HG02943 (cell line): ENCODE results near the gene GABBR2.

Experiments used
- ATAC-seq: cut with Tn5 transposase; IDR thresholded peaks from one replicate; pipeline ENCODE4 v1.9.1; 2021; ENCODE audit warnings: mild to moderate bottlenecking, low read depth, moderate library complexity; ENCODE audit not compliant: unreplicated experiment

Gene GABBR2

DNA sequence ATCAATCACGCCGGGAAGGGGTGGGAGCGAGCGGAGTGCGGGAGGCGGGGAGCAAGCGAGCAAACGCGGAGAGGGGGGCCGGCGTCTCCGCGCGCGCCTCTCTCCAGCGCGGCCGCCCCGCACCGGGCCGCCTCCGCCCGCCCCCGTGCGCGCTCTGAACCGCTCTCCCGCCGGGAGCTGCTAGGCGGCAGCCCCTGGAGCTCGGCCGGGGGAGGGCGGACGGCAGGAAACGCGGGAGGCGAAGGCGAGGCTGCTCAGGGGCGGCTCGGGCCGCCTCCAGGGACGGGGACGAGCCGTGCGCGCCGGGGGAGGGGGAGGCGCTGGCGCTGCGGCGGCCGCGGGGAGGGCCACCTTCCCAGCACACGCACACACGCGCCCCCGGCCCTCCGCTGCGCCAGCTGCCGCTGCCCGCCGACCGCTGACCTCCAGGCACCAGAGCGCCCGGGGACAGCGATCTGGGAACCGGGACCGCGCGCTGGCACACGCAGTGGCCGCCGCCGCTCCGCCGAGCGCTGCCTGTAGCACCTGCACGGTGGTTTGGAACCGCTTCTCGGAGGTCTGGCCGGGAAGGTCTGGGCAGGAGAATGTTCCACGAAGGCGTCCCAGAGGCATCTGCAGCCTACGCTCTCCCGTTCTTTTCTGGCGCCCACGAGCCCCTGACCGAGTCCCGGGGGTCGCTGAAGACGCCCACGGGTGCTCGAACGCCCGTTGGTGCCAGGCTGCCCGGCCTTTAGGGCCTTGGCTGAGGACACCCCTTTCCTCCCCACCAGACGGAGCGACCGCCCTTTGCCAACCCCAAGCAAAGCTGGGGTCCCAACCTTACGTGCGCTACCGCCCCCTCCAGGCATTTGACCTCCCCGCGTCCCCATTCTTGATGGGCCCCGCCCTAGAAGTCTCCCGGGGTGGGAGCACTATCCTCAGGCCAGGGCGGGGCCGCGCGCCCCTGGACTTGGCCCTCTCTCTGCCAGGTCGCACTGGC, at the start of gene GABBR2:
GABBR2 (minus strand) TSS at position 3 of the 979 bp plus-strand sequence. CDS start 198 bp downstream, outside the sequence.
- ATAC-seq: no peak

DNA sequence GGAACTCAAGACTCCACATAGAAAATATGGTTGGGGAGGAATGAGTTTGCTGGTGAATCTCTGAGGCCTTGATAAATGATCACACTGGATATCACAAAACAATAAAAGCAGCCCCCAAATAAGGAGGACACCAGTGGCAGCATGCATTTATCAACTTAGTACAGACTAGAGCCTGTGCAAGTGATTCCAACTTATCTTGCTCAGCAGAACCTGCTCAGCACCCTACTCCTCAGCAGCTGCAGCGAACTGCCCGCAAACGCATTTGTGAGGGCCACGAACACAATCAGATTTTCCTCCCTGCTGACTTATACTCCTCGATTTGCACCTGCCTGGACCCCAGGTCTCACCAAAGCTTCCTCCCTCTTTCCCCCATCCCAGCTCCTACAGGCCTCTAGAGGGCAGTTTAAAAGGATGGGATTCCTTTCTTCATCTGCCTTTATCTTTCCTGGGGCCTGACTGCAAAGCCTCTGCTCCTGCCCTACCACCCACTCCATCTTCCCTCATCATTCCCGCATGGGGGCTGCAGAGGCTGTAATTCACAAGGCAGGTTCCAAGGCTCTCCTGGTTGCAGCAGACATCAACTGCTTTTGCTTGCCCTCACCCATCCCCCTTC, 46.4 kb upstream of the GABBR2 start:
- no peak for ATAC-seq

DNA sequence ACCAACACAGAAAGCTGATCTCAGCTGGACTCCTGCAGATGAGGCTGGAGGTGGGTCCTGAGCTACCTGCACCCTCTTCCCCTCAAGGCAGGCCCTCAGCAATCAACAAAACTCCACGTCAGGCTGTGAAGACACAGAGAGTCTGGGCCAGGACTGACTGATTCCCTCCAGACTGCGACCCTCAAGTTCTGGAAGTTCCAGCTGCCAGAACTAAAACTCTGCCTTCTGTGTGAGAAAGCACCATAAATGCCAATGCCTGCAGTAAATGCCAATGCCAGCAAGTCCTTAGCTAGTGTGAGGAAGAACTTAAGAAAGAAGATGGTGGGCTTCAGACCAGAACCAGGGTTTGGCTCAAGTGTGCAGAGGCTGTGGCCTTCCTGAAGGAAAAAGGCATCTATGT, 42.5 kb upstream of the GABBR2 start:
- ATAC-seq: no peak

DNA sequence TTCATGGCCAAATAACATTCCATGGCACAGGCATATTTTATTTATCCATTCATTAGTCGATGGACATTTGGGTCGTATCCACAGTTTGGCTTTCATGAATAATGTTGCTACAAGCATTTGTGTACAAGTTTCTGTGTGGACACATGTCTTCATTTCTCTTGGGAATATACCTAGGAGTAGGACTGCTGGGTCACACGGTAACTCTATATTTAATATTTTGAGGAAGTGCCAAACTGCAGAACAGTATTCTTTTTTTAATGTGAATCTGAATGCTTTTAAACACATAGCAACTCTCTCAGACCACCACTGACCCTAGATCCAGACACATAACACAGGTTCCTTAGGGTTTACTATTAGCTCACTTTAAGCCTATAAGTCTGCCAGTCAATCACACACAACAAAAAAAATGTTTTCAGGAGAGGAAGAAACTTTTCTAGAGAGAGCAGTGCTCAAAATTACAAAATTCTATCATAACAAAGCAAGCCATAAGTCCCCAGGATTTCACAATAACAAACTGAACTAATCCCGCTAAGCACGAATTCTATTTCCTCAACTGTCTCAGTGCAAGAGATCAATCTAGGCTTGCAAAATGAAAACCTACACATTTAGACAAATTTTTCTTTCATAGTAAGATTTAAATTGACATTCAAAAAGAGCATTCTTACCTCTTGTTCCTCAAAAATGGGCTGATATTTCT, 41.8 kb upstream of the GABBR2 start:
- ATAC-seq: no peak

DNA sequence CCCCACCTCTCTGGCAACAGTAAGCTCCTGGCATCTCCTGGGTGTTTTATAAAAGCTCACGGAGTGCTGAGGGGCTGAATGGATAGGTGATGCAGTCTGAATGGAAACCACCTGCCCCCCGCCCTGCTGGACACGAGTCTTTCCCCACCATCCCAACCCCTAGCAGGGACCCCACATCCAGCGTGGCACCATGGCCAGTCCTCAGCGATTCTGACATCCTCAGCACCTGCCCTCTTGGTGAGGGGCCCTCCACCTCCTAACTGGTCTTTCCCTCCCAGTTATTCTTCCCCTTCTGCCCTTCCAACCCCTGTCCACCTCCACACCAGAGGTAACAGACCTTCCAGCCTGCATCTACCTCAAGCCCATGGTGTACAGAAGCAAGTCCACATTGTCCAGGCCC, 38.7 kb upstream of the GABBR2 start:
- ATAC-seq: no peak

DNA sequence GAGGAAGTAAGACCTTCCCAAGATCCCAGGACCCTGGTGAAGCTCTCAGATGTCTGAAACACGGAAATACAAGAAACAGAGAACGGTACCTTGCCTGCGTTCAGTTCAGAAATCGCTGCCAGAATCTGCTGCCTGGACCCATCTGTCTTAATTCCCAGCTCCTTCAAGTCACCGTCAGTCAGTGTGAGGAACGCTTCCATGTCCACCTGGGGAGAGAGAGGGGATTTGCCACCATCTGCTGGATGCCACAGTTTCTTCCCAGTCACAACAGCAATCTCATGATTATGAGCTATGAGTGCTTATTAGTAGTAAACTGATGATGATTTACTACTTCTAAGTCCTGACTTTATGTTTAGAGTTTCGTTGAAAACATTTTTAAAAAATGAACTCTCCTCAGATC, 36.7 kb upstream of the GABBR2 start:
- no peak for ATAC-seq

DNA sequence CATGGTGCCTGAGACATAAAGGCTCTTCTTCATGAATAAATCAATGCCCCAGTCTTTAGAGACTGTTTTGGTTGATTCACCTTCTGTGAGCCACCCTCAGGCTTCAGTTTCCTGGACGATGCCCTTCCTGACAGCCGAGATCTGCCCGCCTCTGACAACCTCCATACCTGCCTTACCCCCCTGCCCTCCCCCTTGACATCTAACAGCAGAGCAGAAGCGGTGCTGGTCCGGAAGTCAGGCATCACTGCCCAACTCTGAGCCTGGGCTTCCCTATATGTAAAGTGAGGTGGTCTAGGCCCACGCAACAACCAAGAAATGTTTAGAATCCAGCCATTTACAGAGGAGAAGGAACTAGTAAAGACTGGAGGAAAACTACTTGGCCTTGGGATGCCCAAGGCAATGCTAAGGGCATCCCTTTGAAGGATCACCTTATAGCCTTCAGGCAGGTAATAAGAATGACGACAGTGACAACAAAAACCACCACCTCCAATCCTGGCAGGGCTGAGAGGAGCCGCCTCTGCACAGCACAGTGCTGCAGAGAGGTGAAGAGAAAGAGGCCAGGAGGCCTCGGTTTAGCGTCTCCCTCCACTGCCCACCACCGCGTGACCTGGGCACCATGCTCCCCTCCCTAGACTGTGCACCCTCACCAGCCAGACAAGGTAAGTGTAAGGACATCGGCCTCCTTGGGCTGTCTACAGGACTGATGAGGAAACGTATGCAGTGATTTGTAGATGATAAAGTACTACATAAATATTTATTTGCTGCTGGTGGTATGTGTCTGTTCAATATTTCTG, 35.3 kb upstream of the GABBR2 start:
- no peak for ATAC-seq

DNA sequence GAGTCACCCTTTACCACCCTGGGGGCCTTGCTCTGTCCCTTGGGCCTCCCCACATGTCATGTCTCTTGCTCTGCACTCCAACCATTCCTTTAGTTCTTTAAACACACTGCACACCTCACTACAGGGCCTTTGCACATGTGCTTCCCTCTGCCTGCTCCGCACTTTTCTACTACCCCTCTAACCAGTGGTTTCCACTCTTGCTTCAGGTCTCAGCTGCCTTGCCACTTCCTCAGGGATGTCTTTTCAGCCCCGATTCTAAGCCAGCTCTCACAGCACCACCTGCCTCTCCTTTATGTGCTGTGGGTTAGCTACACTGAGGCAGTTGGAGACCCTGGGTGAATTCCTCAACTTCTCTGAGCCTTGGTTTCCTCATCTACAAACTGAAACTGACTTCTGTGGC, 34.6 kb upstream of the GABBR2 start:
- no peak for ATAC-seq

DNA sequence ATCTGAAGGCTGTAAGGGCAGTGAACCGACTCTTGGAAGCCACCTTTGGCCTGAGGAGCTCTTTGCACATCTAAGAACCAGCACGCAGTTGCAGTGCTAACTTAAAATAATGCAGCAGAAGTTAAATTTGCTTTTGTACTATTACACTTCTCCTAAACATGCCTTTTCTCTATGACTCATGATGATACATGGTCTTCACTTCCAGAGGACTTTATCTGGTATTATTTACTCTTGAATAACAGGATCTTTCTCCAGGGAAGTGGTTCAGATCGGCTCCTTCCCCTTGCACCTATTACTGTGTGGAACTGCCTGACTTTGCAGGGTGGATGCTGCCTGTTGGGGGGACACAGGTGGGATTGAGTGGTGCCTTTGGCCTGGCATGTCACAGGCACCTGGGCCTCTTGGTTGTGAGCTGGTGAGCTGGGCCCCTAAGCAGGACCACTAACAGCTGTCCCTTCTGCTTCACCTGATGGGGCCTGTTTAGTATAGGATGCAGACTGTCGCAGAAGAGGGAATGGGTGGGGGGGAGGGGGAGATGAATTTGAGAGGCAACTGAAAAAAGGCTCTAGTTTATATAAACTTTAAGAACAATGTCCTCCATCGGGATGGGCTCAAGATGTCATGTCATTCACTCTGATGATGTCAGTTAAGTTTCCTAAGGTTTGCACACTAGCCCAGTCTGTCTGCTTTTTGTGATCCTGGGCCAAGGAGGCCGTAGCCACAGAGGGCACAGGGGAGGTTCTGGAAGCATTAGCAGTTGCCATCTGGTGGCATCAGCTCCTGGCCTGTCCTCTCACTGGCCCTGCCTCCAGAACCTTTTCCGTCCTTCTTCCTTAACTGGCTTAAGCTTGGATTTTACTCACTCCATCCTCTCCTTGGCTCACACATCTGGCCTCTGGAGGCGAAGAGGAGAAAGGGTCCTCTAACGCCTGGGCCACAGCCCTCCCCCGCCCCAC, 33.9 kb upstream of the GABBR2 start:
- ATAC-seq: no peak

DNA sequence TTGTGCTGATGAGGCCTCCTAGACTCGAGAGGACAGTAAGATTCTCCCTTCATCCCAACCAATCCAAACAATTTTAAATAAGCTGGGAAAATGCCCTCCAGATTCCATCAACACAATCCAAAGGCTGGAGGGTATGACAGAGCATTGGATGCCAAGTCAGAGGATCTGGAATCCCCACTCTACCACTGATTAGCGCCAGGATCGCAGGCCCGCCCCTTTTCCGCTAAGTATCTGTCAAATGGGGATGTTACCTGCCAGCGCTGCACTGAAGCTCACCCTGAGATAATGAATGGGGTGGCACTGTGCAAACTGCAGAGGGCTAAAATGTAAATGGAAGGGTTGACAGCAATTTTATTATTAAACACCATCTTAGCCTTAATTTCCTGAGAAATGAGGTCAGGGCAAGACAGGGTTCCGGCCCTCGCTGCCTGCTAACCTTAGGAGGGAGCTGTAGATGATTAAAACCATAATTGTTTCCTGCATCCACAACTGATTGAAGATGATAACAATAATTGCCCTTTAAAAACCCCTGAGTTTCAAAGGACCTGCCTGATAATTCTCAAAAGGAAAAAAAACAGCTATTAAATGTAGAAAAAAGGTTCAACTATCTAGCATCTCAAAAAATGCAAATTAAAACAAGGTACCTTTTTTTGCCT, 31.6 kb upstream of the GABBR2 start:
- ATAC-seq: no peak

DNA sequence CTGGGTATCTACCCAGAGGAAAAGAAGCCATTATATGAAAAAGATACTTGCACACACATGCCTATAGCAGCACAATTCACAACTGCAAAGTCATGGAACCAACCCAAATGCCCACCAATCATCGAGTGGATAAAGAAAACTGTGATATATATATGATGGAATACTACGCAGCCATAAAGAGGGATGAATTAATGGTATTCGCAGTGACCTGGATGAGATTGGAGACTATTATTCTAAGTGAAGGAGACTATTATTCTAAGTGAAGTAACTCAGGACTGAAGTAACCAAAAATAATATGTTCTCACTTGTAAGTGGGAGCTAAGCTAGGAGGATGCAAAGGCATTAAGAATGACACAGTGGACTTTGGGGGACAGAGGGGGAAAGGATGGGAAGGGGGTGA, 30.0 kb upstream of the GABBR2 start:
- no peak for ATAC-seq

DNA sequence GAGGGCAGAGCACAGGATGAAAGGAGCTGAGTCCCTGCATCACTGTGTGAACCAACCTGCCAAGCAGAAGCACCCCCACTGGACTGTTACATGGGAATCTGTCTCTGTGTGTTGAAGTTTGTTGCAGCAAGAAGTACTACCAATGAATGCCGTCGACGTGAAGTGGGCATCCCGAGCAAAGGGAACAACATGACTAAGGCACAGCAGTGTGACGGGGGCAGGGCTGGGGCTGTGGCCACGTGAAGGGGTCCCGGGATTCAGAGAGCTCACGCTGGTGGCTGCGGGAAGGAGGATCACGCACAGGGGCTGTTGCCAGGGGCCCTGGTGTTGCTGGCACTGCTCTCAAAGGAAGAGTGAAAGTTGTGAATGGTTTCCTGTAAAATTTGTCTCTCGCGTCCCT, 27.5 kb upstream of the GABBR2 start:
- no peak for ATAC-seq

DNA sequence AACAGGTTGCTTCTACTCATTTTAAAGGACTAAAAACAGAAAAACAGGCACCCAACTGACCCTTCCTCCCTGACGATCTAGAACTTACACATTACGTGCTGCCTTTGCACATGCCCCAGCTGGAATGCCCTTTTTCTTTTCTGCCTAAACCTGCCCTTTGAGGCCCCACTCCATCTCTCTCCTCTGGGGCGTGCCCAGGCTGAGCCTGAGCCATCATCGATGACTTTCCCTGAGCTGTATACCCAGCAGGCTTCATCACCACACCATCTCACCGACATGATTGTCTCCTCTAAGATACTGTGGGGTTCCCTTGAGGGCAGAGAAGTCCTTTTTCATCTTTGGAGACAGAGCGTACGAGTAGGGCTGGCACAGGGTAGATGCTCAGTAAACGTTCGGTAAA, 24.1 kb upstream of the GABBR2 start:
- no peak for ATAC-seq

DNA sequence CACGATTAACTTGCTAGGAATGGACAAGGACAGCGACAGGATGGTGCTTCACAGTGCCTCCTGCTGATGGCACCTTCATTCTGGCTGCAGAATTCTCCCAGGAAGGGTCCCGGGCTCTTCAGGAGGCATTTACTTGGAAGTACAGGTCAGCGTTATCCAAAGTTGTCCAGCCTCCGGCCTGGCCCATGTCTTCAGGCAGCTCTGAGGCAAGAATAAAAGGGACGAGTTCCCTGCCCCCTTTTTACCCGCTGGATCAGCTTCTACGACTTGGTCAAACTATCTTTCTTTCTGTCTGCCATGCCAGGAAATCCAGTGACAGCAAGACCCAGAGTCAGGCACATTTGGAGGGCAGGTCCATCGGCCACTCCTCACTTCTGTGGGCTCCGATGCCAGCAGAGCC, 23.4 kb upstream of the GABBR2 start:
- ATAC-seq: no peak

DNA sequence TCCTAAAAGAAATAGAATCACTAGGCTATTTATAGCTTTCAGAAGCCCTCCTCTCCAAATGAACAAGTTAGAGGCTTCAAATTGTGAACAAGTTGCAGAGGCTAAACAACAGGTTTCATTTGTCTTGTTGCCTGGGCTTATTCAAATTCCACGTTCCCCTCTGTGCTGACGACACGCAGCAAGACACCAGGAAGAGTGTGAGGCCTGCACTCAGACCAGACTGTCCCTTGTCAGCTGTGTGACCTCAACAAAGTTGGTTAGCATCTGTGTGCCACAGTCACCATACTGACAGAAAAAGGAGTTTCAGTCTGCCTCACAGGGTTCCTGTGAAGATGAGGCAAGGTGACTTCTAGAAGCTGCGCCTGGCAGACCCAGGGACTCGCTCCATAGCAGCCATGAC, 22.1 kb upstream of the GABBR2 start:
- no peak for ATAC-seq

DNA sequence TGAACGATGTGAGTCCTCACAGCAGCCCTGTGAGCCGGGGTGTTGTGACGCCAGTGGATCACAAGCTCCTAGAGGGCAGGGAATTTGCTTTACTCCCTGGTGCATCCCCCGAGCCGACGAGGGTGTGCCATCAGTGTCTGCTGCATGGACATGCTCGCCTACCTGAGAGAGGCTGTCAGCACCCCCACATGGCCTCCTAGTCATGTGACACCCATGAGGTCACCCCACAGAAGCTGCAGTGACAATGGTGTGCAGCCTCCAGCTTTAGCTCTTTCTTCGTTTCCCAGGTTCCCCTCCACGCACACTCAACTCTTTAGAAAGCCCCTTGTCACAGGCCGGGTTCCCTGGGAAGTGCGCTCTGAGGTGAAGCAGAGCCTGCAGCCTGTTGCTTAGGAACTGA, 19.8 kb upstream of the GABBR2 start:
- ATAC-seq: no peak

DNA sequence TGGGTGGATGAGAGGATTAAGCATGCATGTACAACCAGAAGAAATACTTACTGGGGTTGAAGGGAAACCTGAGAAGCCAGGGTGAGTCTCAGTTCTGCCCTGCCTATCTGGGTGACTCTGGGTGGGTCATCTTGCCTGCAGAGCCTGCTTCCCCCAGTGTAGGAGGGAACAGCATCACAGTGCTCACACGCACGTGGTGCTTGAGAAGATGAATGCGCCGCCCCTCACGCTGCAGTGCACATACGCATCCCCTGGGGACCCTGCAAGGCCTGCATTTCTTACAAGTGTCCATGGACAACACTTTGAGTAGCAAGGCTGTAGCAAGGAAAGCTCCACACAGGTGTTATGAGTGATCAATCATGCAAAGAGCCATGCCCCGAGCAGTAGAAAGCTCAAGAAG, 18.7 kb upstream of the GABBR2 start:
- no peak for ATAC-seq

DNA sequence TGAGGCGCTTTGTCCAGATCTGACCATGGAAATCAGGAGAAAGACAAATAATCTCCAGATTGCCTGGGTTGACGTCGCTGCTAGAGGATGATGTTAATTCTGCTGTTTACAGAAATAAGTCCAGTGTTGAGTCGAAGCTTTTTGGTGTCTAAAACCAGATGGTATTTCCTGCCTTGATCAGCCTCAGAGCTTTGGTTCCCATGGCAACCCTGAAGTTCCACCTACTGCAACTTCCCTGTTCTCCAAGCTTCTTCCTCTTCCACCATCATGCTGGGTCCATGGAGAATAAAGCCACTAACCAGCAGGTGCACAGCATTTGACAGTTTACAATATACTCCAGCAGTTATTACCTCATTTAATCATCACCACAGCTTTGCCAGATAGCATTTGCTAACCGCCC, 18.0 kb upstream of the GABBR2 start:
- ATAC-seq: no peak
